Transverse colon (tissue), 4 donors: ENCODE measurements around the gene NOP56. TPM values are rescaled to one million over a fixed set of nuclear protein-coding genes. Genes with fewer than 3 reads are reported as not detected.

Experiments
- DNase-seq: peaks from one replicate; pipeline ENCODE4 v3.0.0-alpha.2; 2019
- H3K27ac ChIP-seq, 4 donors: fragments of 200-600 bp; sonication (generic); 2 replicates each; pipeline ENCODE4 v1.5.1; 2016 to 2018; ENCODE audit warnings: inconsistent platforms in 4 of 4
- H3K27me3 ChIP-seq: fragments of 200-600 bp; sonication (generic); 2 replicates; pipeline ENCODE4 v1.5.1; 2017; ENCODE audit warnings: inconsistent platforms
- H3K36me3 ChIP-seq, 4 donors: fragments of 200-600 bp; sonication (generic); 2 replicates each; pipeline ENCODE4 v1.5.1; 2017 to 2019; ENCODE audit warnings: inconsistent platforms in 4 of 4
- H3K4me1 ChIP-seq, 4 donors: fragments of 200-600 bp; sonication (generic); 2 replicates each; pipeline ENCODE4 v1.5.1; 2017 to 2020; ENCODE audit warnings: inconsistent platforms in 4 of 4
- H3K4me3 ChIP-seq, 4 donors: fragments of 200-600 bp; sonication (generic); 1 replicate in 1 of 4; 2 replicates in 3 of 4; pipeline versions ENCODE4 v1.5.1 to v1.6.1; 2017 to 2019; ENCODE audit warnings: inconsistent platforms in 4 of 4
- H3K9me3 ChIP-seq, 2 donors: fragments of 200-600 bp; sonication (generic); 2 replicates each; pipeline ENCODE4 v1.5.1; 2017 to 2019; ENCODE audit warnings: inconsistent platforms in 2 of 2
- CTCF ChIP-seq, 5 experiments: fragments of 200-600 bp in 3 of 5; fragments of 450-650 bp in 2 of 5; sonication (generic) in 3 of 5; IDR thresholded peaks; 1 replicate in 2 of 5; 2 replicates in 3 of 5; pipeline ENCODE4 v1.5.1; 2016 to 2017; ENCODE audit warnings: antibody characterized with exemption in 5 of 5, inconsistent platforms in 3 of 5, mild to moderate bottlenecking in 2 of 5, moderate library complexity in 1 of 5
- EP300 ChIP-seq: sonication (generic); formaldehyde crosslinking; IDR thresholded peaks from one replicate; pipeline ENCODE4 v1.6.1; 2017; ENCODE audit warnings: antibody characterized with exemption, low read depth
- POLR2A ChIP-seq: fragments of 450-650 bp; IDR thresholded peaks from one replicate; pipeline ENCODE4 v1.6.1; 2016; ENCODE audit warnings: antibody characterized with exemption, mild to moderate bottlenecking, moderate library complexity
- POLR2AphosphoS5 ChIP-seq, 3 donors: sonication (generic); formaldehyde crosslinking; IDR thresholded peaks; one replicate each; pipeline ENCODE4 v1.6.1; 2016; ENCODE audit warnings: antibody characterized with exemption in 3 of 3
- WGBS, 2 donors: methylation state at CpG; one replicate each; pipeline ENCODE4 v1.1.5; 2018; ENCODE audit warnings: low coverage in 1 of 2; 5-methylcytosine and 5-hydroxymethylcytosine counted together
- in situ Hi-C, 4 donors: fragments of 200-750 bp; cut with MboI; loops; one replicate each; pipeline versions ENCODE4 v1.15.0 to v1.15.1; 2017; ENCODE audit warnings: low sequenced_read_pairs in 3 of 4, low pct_ligation_motif_present in 1 of 4, low pct_unique_long_range_greater_than_20kb in 1 of 4
- intact Hi-C: fragments of 100-400 bp; cut with DNase I; formaldehyde crosslinking; loops from one replicate; pipeline ENCODE4 v1.15.1; 2023; ENCODE audit warnings: low total_unique reads
- total RNA-seq, 4 donors: library from RNA; depleted of rRNA; stranded (reverse); fragments of >200 nt; gene quantifications; one replicate each; pipeline ENCODE4 v1.1.0, GENCODE V29; 2016

The NOP56 gene
- total RNA-seq, 4 donors from 2014 or later: 32.8 to 303 (median 126) TPM

- Histone ChIP-seq H3K4me1 (no peaks in the 10 kb centered on the region), H3K27me3 (peaks cover 30% of the 10 kb centered on the region), H3K36me3 (no peaks in the 10 kb centered on the region), H3K27ac (no peak overlapping the region), H3K9me3 (no peaks in the 10 kb centered on the region), H3K4me3 (no peak overlapping the region)
- TF ChIP-seq EP300: no peak
- WGBS, 2 donors: 71% methylated on average over 5 of the region's 5 CpGs; no CpG with 5 or more reads in 1 of the 2 donors
- intact Hi-C loops (no loop called here), in situ Hi-C loops (no loop called here)
- DNase-seq: no peak
Observed at GRCh38 chr20:2699775-2700413, 47.5 kb downstream of the NOP56 start.

DNA sequence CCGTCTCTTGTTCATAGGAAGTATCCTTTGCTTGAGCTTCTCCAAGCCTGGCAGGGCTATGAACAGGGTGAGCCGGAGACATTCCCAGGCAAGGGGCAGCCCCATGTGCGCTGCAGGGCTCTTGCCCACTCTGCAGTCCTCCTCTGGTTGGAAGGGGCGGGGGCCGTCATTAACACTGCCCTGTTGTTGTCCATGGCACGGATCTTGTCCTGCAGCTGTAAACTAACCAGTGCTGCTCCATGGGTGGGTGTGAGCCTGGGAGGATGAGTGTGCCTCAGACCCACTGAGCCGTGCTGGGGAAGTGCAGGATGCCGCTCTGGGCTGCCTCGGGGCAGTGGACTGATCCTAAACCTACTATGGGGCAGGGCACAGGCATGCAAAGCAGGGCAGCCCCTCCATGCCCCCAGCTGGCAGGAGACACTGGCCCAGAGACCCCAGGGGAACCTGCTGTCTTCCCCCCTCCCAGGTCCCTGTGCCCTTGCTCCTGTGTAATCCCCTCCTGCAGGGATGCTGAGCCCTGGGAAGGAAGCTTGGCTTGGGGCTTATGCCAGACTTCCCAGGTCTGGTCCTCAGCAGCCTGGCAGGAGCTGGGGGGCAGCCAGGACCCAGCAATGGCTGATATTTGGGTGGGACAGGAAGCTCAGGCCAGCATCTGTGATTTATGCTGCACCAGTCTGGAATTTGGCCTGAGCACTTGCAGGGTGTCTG lies 48.6 kb downstream of the NOP56 start:
- Histone ChIP-seq H3K4me1 (no peaks in the 10 kb centered on the region), H3K4me3 (no peak overlapping the region), H3K27ac (no peak overlapping the region), H3K36me3 (no peaks in the 10 kb centered on the region), H3K27me3 (peaks cover 18% of the 10 kb centered on the region), H3K9me3 (no peaks in the 10 kb centered on the region)
- in situ Hi-C loops: no loop called here
- 52% methylated on average over 9 of the region's 9 CpGs; no CpG with 5 or more reads in 1 of the 2 donors for WGBS, 2 donors
- TF ChIP-seq CTCF (IDR thresholded peaks at IDR 0.05) (no peak), EP300 (no peak), POLR2AphosphoS5 (IDR thresholded peaks at IDR 0.05) (no peak), POLR2A (no peak)
- no peak for DNase-seq
- intact Hi-C loops: no loop called here

DNA sequence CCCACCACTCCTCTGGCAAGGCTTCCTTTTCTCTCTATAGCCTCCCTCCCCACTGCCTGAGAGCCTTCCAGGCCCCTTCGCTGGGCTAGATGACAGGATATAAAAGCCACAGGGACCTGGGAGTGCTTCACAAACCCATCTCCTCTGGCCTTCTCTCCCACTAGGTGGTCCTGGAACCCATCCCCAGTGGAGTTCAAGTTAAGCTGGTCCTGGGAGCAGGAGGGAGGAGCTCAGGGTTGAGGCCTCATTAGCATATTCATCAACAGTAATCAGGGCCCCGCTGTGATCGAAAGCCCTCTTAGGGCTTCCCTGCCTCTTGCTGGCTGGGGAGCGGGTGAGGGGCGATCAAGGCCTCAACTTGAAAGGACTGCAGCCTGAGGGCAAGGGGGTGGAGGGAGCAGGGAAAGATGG lies 49.2 kb downstream of the NOP56 start:
- 86% methylated on average over 5 of the region's 5 CpGs; no CpG with 5 or more reads in 1 of the 2 donors for WGBS, 2 donors
- TF ChIP-seq CTCF (IDR thresholded peaks at IDR 0.05): no peak
- no peak for TF ChIP-seq EP300
- no peak for TF ChIP-seq POLR2A
- TF ChIP-seq POLR2AphosphoS5 (IDR thresholded peaks at IDR 0.05): no peak
- Histone ChIP-seq H3K9me3 (no peaks in the 10 kb centered on the region), H3K27ac (no peak overlapping the region), H3K4me1 (no peaks in the 10 kb centered on the region), H3K27me3 (peaks cover 12% of the 10 kb centered on the region), H3K36me3 (no peaks in the 10 kb centered on the region), H3K4me3 (no peak overlapping the region)
- in situ Hi-C loops: no loop called here
- DNase-seq: no peak
- intact Hi-C loops: no loop called here

DNA sequence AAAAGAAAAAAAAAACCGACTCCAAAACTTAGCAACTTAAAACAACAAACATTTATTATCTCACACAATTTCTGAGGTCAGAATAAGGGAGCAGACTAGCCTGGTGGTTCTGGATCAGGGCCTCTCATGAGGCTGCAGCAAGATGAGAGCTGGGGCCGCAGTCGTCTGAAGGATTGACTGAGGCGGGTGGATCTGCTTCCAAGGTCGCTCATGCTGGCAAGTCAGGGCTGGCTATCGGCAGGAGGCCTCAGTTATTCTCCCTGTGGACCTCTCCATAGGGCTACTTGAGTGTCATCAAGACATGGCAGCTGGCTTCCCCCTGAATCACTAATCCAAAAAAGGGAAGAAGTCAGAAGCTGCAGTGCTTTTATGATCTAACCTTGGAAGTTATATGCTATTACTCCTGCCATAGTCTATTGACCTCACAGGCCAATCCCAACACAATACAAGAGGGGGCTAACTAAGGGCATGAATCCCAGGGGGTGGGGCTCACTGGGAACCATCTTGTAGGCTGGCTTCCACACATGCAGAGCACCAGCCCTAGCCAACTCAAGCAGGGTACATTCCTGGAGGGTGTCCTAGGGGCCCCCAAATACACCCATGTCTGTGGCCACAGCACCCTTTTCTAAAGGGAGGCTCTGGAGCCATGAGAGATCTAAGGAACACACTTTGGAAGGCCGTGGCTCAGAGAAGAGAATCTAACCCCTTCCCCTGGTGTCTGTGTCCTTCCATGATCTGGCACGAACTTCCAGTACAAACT lies 51.5 kb downstream of the NOP56 start:
- no peak for TF ChIP-seq POLR2A
- no peak for TF ChIP-seq POLR2AphosphoS5 (IDR thresholded peaks at IDR 0.05)
- TF ChIP-seq EP300: no peak
- TF ChIP-seq CTCF (IDR thresholded peaks at IDR 0.05): no peak
- Histone ChIP-seq H3K4me1 (no peaks in the 10 kb centered on the region), H3K36me3 (no peaks in the 10 kb centered on the region)

More for the DNA sequence above, 51.5 kb downstream of the NOP56 start:
- H3K4me3 ChIP-seq: no peak overlapping the region
- in situ Hi-C loops: no loop called here
- intact Hi-C loops: no loop called here
- peaks cover 11% of the 10 kb centered on the region for H3K27me3 ChIP-seq
- no peaks in the 10 kb centered on the region for H3K9me3 ChIP-seq
- 83% methylated on average over 5 to 8 of the region's 8 CpGs for WGBS, 2 donors
- no peak overlapping the region for H3K27ac ChIP-seq
- DNase-seq: no peak
